ENCODE results near the gene RAC3.
A peak's percentile ranks its signal among the peaks of the same experiment; 100 is the strongest.

The RAC3 gene

DNA sequence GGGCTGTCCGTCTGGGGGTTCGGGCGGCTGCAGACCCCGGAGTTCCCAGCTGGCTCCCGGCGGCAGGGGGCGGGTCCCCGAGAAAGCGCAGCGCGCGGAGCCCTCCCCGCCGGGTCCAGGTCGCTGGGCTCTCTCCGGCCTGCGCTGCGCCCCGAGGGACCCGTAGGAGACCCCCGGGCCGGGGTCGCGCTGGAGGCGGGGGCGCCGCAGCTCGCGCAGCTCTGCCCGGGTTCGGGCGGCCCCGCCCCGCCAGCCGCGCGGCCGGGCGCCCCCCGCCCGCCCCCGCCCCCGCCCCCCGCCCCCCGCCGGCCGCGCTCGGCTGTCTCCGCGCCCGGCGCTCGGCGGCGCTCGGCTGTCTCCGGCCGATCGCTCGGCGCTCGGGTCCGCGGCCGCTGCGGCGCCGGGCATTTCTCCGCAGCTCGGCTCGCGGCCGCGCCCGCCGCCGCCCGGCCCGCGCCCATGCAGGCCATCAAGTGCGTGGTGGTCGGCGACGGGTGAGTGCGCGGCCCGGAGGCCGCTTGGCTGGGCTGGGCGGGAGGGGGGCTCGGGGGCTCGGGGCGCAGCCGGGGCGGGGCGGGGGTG is at the start of gene RAC3:
TSS of gene RAC3 (plus strand) at position 376 of the 582 bp plus-strand sequence. CDS start at position 460, 84 bp downstream.
- DNase-seq = no peak

DNA sequence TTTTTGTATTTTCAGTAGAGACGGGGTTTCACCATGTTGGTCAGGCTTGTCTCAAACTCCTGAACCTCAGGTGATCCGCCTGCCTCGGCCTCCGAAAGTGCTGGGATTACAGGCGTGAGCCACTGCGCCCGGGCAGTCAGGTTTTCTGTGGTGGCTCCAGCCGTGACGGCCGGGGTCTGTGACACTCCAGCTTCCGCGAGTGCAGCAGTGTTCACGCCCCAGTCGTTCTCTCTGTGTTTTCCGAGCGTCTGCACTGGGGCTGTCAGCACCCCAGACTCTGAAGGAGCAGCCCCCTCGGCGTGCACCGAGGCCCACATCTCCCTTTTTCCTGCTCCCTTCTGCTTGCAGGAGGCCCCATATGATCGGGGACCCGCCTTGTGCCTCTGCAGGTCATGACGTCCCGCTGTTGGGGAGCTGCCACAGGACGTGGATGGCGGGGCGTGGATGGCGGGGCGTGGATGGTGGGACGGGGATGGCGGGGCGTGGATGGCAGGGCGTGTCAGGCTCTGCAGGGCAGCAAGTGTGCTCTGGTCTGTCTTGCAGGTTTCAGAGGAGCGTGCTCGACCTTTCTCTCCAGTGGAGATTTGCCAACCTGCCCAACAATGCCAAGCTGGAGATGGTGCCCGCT is 48.4 kb upstream of the RAC3 start:
- no peak for DNase-seq

DNA sequence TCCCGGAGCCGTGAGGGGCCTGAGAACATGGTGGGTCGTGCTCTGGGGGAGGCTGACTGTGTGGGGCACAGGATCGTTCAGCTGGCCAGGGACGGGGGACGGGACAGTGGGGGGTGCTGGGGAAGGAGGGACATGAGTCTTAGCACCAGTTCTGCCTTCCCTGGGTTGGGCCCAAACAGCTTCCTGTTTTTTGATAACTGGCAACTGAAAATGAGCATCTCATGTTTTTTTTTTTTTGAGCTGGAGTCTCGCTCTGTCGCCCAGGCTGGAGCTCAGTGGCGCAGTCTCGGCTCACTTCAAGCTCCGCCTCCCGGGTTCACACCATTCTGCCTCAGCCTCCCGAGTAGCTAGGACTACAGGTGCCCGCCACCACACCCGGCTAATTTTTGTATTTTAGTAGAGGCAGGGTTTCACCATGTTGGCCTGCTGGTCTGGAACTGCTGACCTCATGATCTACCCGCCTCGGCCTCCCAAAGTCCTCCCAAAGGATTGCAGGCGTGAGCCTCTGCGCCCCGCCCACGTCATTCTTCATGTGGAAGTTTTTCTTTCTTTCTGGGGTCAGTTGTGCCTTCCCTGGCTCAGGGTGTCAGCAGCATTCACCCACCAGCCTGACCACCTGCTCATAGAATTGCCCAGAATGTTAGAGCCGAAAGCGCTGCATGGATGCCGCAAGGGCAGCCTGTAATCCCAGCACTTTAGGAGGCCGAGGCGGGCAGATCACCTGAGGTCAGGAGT is 47.7 kb upstream of the RAC3 start:
- no peak for DNase-seq

DNA sequence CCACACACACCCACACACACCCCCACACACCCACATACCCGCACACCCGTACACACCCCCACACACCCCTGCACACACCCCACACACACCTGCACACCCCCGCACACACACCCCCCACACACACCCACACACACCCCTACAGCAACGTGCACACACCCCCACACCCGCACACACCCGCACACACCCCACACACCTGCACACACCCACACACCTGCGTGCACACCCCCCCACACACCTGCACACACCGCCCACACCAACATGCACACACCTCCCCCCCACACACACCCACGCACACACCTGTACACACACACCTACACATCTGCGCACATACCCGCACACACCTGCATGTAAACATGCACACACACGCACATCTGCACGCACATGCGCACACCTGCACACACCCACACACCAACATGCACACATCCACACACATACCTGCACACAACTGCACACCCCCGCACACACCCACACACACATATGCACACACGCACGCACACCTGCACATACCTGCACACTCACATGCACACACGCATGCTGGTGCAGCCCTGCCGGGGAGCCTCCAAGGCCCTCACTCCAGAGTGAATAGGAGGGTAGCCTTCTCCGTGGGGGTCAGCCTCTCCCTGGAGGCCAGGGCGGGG is 46.6 kb upstream of the RAC3 start:
- DNase-seq = no peak

DNA sequence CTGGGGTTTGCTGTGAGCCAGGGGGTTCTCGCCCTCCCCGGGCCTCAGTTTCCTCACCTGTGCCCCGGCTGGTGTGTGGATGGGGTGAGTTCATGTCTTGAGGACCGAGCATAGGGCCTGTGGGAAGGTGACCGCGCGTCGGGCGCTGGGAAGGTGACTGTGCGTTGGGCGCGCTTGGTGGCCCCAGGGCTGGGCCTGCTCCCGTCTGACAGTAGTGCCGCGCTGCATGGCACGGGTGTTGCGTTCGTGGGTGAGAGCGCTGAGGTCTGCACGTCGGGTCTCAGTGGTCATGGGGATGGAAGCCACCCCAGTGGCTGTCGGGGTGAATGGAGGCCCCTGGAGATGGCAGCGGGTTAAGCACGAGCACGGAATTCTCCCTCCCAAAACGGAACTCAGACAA is 44.9 kb upstream of the RAC3 start:
- no peak for DNase-seq

DNA sequence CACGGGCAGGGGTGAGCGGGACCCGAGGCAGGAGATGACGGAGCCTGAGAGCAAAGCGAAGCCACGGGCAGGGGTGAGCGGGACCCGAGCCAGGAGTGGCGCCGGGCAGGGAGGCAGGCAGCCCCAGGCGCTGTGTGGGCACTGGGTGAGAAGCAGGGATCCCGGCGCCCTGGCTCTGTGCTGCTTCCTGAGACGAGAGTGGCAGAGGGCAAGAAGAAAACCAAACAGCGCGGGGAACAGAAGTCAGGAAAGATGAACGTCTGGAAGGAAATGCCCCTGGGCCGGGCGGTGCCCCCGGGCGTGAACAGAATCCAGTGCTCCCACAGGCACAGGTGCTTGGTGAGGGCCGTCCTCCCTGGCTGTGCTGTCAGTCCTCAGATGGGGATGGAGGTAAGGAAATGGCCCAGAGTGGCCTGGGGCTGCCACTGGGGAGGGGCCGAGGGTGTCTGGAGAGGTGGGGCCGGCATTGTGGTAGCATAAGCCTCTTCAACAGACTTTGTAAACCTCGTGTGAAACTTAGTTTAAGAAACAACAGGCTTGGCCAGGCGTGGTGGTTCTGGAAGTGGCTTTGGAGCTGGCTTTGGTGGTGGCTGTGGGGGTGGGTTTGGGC is 44.2 kb upstream of the RAC3 start:
- no peak for DNase-seq

DNA sequence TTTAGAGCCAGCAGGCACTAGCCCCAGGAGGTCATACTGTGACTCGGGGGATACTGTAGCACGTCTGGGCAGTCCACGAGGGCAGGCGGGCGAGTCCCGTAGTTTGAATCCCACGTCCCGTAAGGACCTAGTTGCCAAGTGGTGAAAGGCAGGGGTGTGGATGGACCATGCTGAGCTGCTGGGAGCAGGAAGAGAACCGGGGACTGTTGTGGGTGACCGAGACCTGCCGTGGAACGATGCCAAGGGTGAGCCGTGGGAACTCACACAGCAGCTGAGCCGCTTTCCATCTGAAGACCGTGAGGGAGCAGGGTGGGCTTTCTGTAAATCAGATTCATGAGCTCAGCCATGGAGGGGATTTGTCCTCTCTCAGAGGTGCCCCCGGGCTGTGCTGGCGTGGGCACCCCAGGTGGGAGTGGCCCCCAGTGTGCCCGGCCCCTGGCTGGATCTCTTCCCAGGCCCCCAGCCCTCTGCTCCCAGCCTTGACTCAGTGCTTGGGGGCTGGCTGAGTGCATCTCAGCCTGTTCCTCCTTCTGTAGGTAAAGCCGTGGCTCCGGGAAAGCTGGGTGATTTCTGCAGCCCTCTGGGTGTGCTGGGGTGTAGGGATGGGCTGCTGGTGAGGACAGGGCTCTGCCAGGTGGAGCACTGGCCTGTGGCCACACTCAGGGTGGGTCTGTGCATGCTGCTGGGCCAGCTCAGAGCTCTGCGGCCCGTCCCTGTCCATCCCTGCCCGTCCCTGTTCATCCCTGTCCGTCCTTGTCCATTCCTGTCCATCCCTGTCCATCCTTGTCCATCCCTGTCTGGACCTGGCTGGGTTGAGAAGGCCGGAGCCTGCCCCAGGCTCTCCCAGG is 40.4 kb upstream of the RAC3 start:
- no peak for DNase-seq

DNA sequence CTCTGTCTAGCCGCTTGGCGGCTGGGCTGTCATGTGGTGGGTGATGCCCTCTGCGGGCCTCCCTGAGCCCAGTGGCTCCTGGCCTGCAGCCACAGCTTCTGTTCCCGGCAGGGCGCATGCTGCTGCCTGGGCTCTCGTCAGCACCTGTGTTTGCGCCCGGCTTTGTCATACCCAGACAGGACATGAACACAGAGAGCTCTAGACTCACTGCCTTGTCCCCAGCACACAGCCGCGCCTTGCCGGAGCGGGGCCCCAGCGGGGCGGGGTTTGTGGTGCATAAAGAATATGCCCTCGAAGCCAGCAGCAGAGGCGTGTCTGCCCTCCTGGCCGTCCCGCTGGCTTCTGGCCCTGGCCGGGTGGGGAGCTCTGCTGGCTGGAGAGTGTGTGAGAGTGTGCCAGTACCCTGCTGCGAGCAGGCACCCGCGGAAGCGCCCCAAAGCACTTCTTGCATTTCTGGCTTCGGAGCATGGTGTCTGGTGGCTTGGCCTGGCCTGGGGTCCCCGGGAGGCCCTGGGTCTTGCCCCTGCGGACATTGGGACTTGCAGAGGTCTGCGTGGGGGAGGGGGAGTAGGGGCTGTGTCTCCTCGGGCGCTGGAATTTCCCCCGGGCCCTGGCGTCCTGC is 39.7 kb upstream of the RAC3 start:
- peak; percentile 89 for DNase-seq

DNA sequence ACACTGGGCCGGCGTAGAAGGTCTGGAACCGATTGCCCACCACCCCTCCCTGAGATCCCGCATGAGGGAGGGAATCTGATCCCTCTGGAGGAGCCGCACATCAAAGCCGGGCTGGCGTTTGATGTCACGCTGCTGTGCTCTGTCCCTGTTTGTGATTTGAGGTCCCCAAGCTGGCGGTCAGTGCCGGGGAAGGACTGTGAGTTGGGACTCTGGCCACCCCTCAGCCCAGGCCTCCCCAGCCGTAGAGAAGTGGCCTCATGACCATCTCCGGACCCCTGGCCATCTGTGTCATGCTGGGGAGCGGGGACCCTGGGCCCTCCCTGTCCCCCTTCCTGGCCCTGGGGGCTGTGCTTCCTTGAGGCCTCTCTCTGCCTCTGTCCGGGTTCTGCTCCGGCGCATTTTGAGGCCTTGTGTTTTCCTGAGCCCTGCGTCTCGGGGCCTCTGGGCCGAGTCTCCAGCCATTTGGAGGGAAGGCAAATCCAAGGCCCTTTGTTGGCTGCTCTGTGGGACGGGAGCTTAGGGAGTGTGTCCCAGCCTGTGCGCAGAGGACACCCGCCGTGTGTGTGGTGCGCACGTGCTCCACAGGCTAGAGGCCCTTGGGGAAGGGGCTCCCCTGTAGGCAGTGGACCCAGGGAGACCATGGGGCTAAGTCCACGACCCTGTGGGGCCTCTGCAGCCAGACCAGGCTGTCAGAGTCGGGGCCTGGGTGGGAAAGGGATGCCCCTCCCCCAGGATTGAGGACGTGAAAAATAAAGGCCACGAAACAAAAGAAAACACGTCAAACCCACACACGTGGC is 39.0 kb upstream of the RAC3 start:
- DNase-seq = no peak

DNA sequence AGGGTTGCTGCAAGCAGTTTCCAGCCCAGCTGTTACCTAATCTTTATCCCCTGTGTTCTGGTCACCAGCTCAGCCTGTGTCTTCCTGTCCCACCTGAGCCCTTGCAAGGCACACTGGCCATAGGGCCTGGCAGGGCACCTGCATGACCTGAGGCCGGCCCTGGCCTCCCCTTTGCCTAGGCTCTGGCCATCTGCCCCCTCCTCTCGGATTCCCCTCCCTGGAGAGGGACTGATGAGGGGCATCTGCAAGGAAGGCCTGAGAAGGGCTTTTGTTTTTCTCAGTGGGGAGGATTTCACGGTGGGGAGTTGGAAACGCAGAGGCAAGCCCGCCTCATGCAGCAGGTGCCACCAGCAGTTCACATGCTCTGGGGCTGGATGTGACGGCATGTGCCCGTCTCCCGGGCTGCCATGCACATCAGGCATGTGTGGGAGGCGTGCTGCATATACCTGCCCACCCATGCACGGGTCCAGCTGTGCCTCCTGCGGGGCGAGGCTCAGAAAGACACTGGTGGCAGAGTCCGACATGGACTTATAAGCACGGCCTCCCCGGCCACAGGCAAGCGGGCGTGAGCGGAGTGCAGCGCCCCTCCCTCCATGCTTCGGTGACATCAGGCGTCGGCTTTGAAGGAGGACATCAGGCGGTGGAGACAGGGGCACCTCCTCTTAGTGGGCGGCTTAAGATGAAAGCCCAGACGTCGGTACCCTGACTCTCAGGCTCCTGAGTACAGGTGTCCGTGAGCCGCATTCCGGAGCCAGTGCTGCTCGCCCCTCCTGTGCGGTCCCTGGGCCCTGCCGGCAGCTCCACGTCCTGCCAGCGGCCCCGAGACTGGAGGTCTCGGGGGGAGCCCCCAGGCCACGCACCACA is 37.5 kb upstream of the RAC3 start:
- no peak for DNase-seq

DNA sequence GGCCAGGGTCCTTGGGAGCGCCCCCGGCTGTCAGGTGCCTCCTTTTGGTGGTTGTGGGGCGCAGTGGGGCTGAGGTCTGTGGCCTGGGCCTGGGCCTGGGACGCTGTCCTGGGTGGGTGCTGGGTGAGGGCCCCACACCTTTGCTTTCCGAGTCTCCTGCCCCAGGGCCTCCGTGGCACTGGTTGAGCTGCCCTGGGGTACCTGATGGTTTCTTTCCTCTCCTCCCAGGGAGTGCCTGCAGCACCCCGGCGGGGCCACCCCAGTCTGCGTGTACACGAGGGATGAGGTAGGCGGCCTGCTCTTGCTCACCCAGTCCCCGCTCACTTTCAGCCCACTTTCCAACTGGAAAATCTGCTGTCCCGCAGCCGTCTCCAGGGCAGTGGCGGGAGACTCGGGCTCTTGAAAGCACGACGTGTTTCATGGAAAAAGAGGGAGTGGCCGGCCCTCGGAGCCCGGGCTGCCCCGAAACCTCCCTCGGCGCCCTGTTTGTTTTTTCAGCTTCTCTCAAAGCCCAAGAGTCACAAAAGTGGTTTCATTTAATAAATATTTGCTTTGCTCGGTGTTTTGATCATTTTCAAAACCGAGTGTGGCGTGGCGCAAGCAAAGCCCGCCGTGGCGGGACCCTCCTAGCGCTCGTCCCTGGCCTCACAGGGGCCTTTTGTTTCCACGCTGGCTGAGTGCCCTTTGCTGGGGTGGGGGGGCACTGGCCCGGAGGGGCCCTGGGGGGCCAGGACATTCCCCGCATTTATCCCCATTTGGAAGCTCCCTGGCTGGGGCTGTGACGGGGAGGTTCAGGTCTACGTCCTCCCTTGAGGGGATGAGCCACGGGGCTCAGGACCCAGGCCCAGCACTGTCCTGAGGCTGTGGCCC is 36.6 kb upstream of the RAC3 start:
- no peak for DNase-seq

DNA sequence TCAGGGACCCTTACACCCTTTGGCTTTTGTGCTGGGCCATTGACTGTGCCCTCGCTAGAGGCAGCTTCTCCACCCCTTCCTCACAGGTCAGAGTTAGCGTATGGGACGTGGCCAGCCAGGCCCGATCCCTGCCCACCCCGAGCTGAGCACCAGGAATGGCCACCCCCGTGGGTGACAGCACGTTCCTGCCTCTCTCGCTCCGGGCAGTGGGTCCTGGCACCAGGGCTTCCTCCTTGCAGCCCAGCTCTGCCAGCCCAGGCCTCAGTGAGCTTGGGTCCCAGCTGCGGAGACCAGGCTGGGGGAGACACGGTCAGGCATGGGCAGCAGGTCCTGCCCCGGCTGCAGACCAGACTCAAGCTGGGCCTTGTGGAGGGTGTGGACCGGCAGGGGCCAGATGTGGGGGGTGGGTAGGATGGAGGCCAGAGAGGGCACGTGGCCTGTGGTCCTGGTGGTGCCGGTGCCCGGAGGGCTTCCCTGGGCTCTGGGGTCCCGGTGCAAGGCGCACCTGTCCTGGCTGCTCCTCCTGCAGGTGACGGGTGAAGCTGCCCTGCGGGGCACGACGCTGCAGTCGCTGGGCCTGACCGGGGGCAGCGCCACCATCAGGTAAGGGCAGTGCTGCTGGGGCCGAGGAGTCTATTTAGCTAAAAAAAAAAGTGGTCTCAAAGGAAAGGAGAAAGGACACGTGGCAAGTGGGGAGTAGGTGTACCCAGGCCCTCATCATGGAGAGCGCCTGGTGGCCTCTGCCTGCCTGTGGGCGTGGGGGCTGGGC is 35.8 kb upstream of the RAC3 start:
- DNase-seq = no peak

DNA sequence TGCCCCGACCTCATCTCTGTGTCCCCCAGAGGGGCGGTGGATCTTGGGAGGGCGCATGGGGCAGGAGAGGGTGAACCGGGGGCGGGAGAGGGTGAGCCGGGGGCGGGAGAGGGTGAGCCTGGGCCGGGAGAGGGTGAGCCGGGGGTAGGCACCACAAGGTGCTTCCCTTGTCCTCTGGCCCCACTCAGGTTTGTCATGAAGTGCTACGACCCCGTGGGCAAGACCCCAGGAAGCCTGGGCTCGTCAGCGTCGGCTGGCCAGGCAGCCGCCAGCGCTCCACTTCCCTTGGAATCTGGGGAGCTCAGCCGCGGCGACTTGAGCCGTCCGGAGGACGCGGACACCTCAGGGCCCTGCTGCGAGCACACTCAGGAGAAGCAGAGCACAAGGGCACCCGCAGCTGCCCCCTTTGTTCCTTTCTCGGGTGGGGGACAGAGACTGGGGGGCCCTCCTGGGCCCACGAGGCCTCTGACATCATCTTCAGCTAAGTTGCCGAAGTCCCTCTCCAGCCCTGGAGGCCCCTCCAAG is 35.2 kb upstream of the RAC3 start:
- no peak for DNase-seq

DNA sequence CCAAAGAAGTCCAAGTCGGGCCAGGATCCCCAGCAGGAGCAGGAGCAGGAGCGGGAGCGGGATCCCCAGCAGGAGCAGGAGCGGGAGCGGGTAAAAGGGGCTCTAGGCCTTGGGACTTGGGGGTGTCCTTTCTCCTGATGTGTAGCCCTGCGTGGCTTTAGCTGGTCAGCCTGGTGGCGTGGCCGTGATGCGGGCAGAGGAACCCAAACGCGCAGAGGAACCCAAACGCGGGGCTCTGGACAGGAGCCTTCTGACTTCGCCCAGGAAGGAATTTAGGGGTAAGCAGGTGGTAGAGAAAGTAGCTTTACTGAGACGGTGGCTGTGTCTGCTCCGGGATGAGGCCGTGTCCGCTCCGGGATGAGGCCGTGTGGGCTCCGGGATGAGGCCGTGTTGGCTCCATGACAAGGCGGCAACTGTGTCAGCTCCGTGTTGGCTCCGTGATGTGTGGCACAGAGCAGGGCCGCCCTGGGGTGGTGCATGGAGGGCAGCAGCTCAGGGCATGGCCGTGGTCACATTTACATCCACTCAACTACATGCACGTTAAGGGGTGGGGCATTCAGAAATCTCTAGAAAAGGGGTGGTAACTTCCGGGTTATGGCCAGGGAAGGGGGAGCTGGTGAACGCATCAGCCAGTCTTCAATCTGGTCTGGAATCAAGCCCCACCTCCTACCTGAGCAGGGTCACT is 34.6 kb upstream of the RAC3 start:
- no peak for DNase-seq

DNA sequence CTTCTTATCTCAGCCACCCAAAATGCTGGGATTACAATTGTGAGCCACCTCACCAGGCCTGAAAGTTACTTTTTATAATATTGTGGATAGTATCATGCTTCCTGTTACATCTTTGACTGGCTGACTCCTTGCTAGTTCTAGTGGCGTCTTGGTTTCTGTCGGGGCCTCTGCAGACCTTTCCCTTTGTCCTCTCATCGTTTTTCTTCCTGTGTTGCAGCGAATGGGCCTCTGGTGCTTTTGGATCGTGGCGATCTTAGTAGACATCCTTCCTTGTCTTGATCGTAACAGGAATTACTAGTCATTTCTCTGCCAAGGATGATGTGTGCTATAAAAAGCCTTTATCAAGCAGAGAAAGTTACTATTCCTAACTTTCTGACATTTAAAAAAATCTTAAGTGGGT is 33.3 kb upstream of the RAC3 start:
- DNase-seq = no peak

DNA sequence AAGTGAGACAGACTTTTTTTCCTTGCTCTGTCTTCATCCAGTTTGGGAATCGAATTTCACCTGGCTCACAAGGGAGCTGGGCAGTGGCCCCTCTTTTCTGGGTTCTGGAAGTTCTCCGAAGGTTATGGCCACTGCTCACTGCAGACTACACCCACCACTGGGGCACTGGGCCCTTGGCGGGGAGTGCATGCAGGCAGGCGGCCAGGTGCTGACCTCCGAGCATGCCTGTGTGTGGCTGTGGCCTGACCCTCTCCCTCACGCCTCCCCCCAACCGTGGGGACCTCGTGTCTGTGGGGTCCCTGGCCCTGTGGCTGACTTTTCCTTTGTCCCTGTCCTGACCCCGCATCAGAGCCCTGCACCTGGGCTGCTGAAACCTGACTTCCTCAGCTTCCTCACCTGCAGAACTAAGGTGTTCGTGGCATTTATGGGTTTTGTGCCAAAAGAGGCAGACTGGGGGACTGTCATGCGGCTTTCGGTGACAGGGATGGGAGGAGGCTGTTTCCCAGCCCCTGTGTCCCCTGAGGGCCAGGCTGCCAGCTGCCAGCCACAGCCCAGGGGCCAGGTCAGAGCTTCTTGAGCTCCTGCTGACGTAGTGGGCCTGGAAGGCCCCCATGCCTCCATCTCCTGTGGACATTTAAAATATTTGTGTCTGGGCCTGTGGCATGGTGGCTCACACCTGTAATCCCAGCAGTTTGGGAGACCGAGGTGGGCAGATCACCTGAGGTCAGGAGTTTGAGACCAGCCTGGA is 32.6 kb upstream of the RAC3 start:
- DNase-seq = no peak

DNA sequence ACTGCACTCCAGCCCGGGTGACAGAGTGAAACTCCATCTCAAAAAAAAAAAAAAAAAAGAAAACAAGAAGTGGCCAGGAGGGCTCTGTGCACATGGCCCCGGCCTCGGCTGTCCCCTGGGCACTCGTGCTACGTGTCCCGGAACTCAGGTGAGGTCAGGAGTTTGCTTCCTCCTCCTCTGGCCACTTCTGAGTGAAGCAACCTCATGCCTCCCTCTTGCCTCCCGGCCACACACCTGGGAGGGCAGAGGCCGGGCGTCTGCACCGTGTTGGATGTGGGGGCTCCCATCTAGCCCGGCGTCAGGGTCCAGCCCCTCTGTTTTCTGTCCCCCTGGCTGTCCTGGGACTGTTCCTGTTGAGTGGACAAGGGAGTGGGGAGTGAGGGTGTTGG is 31.9 kb upstream of the RAC3 start:
- no peak for DNase-seq

All from SHP77 treated with DMSO at 0.1 percent for 48 hours (cell line).